B cell (primary cell): ENCODE results near the gene PIGR. TPM values are rescaled to one million over a fixed set of nuclear protein-coding genes. Genes with fewer than 3 reads are reported as not detected.

Source experiments
- ATAC-seq: fragments of 200-7000 bp; cut with Tn5 transposase; one replicate; pipeline ENCODE4 v1.10.0; 2021; ENCODE audit warnings: low read depth, mild to moderate bottlenecking, moderate number of reproducible peaks, moderate library complexity
- CTCF ChIA-PET: fragments of 350-600 bp; sonication (Branson Sonifier 250); formaldehyde crosslinking; loops from one replicate; lab custom pipeline; 2021; ENCODE audit warnings: antibody characterized with exemption, inconsistent platforms; lab: Charles Lee
- POLR2A ChIA-PET: fragments of 350-600 bp; sonication (Branson Sonifier 250); formaldehyde crosslinking; loops from one replicate; lab custom pipeline; 2021; ENCODE audit warnings: antibody characterized with exemption; lab: Charles Lee
- DNase-seq: peaks from one replicate; pipeline ENCODE4 v3.0.0; 2013
- H2AFZ ChIP-seq: 2 replicates; pipeline ENCODE4 v1.6.1; 2012; ENCODE audit warnings: mild to moderate bottlenecking, low read depth, low read length; ENCODE audit not compliant: insufficient read depth, poor library complexity, severe bottlenecking
- H3K27ac ChIP-seq, 2 donors: 1 replicate in 1 of 2; 2 replicates in 1 of 2; pipeline ENCODE4 v1.5.1; 2012 to 2013; ENCODE audit warnings: low read length in 2 of 2, mild to moderate bottlenecking in 2 of 2, moderate library complexity in 1 of 2
- H3K27me3 ChIP-seq, 4 experiments: fragments of 200-600 bp in 1 of 4; sonication (generic) in 1 of 4; replicated peaks in 1 of 4; 1 replicate in 2 of 4; 2 replicates in 2 of 4; pipeline versions ENCODE4 v1.6.1 to v1.7.0; 2013 to 2016; ENCODE audit warnings: low read length in 3 of 4, mild to moderate bottlenecking in 2 of 4, mixed read lengths in 1 of 4, moderate library complexity in 1 of 4; ENCODE audit not compliant: insufficient read depth in 4 of 4, control insufficient read depth in 3 of 4; ENCODE audit errors: control extremely low read depth in 1 of 4
- H3K36me3 ChIP-seq, 2 experiments: replicated peaks in 1 of 2; 1 replicate in 1 of 2; 2 replicates in 1 of 2; pipeline versions ENCODE4 v1.6.1 to v1.7.1; 2013; ENCODE audit warnings: low read length in 1 of 2; ENCODE audit not compliant: insufficient read depth in 2 of 2, control insufficient read depth in 1 of 2; ENCODE audit errors: control extremely low read depth in 1 of 2, extremely low read depth in 1 of 2
- H3K4me1 ChIP-seq, 2 donors: fragments of 200-600 bp in 1 of 2; sonication (generic) in 1 of 2; 1 replicate in 1 of 2; 2 replicates in 1 of 2; pipeline versions ENCODE4 v1.5.1 to v1.6.1; 2013 to 2017; ENCODE audit warnings: low read length in 2 of 2; ENCODE audit not compliant: control insufficient read depth in 2 of 2, insufficient read depth in 2 of 2
- H3K4me2 ChIP-seq: replicated peaks from 2 replicates; pipeline ENCODE3; 2012; ENCODE audit warnings: mild to moderate bottlenecking, low read depth, low read length; ENCODE audit not compliant: poor library complexity, severe bottlenecking
- H3K4me3 ChIP-seq, 5 experiments: fragments of 200-600 bp in 1 of 5; sonication (generic) in 1 of 5; 1 replicate in 3 of 5; 2 replicates in 2 of 5; pipeline versions ENCODE4 v1.5.1 to v1.7.0; 2011 to 2016; ENCODE audit warnings: low read length in 4 of 5, mild to moderate bottlenecking in 4 of 5, low read depth in 2 of 5, control low read depth in 1 of 5, moderate library complexity in 1 of 5; ENCODE audit not compliant: insufficient read depth in 1 of 5; ENCODE audit errors: control extremely low read depth in 1 of 5, extremely low read depth in 1 of 5
- H3K79me2 ChIP-seq: fragments of 200-600 bp; sonication (generic); one replicate; pipeline ENCODE4 v1.6.0; 2016; ENCODE audit warnings: low read length; ENCODE audit not compliant: control insufficient read depth, insufficient read depth
- H3K9ac ChIP-seq: fragments of 200-600 bp; sonication (generic); 2 replicates; pipeline ENCODE4 v1.6.1; 2017; ENCODE audit warnings: mild to moderate bottlenecking, low read length, moderate library complexity
- H3K9me3 ChIP-seq, 3 donors: one replicate each; pipeline versions ENCODE4 v1.6.1 to v1.7.1; 2013; ENCODE audit warnings: low read length in 2 of 3; ENCODE audit not compliant: control insufficient read depth in 2 of 3, insufficient read depth in 1 of 3; ENCODE audit errors: control extremely low read depth in 1 of 3
- H4K20me1 ChIP-seq: 2 replicates; pipeline ENCODE4 v1.6.0; 2012; ENCODE audit warnings: mild to moderate bottlenecking, low read length; ENCODE audit not compliant: insufficient read depth, control insufficient read depth, poor library complexity, severe bottlenecking
- H3K27ac Mint-ChIP-seq: one replicate; pipeline ENCODE4 v1.8.0; 2021; ENCODE audit warnings: mixed read lengths
- H3K27me3 Mint-ChIP-seq: one replicate; pipeline ENCODE4 v1.8.0; 2021; ENCODE audit warnings: mixed read lengths
- H3K4me1 Mint-ChIP-seq: one replicate; pipeline ENCODE4 v1.8.0; 2021; ENCODE audit warnings: mixed read lengths
- H3K4me3 Mint-ChIP-seq: one replicate; pipeline ENCODE4 v1.8.0; 2021; ENCODE audit warnings: mixed read lengths
- H3K9me3 Mint-ChIP-seq: one replicate; pipeline ENCODE4 v1.8.0; 2022; ENCODE audit warnings: mixed read lengths; ENCODE audit not compliant: insufficient read depth
- CTCF ChIP-seq: fragments of 200-600 bp; IDR thresholded peaks from one replicate; pipeline ENCODE4 v1.8.0; 2022; ENCODE audit warnings: antibody characterized with exemption, mild to moderate bottlenecking
- EZH2 ChIP-seq: IDR thresholded peaks from 2 replicates; pipeline ENCODE4 v1.6.1; 2012; ENCODE audit warnings: borderline replicate concordance, low read depth, mild to moderate bottlenecking, moderate library complexity, low read length; ENCODE audit not compliant: insufficient read depth, poor library complexity, severe bottlenecking
- WGBS: methylation state at CpG from one replicate; pipeline ENCODE4 v1.1.5; 2013; ENCODE audit warnings: missing lambda C conversion rate; ENCODE audit not compliant: insufficient coverage; 5-methylcytosine and 5-hydroxymethylcytosine counted together
- intact Hi-C: fragments of 100-400 bp; cut with micrococcal nuclease; formaldehyde crosslinking; loops from one replicate; pipeline ENCODE4 v1.10.0; 2022
- polyA plus RNA-seq: library from polyadenylated mRNA; depleted of rRNA; stranded (reverse); fragments of >200 nt; gene quantifications from 2 replicates; pipeline ENCODE4 v1.2.3, GENCODE V29; 2012
- total RNA-seq, 2 donors: library from RNA; stranded (reverse); fragments of 120-200 nt in 1 of 2; gene quantifications; 1 replicate in 1 of 2; 2 replicates in 1 of 2; pipeline versions ENCODE4 v1.2.3 to v1.2.4, GENCODE V29; 2013 to 2022

The PIGR gene
- total and polyA plus RNA-seq, 2 donors (not counting 1 experiment from before 2014, with no cell fraction given): 0.31 to 1.1 TPM

DNA sequence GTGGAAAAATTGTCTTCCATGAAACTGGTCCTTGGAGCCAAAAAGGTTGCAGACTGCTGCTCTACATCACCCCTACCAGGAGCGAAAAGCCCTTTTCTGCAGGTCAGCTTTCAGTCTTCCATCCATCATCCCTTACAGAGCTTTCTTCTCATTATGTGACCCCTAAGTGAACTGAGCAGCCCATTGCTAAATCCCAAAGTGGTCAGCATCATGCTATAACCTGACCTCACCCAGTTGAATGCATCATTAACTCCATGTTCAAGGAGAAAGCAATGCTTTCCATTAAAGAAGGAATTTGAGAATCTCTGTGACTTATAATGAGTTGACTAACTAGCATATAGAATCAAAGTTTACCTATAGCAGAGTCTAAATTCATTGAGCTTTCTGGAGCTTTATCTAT is 59.4 kb downstream of the PIGR start:
- Histone ChIP-seq H2AFZ (no peak overlapping the region), H3K4me2 (no peak overlapping the region), H3K27me3 (no peaks in the 10 kb centered on the region), H3K36me3 (no peaks in the 10 kb centered on the region), H3K4me3 (no peak overlapping the region), H3K9ac (no peak overlapping the region), H3K27ac (no peak overlapping the region), H3K4me1 (peaks cover 0 to 9% of the 10 kb centered on the region in 2 donors), H3K79me2 (no peaks in the 10 kb centered on the region), H4K20me1 (no peaks in the 10 kb centered on the region), H3K9me3 (no peaks in the 10 kb centered on the region)
- DNase-seq (no peak), ATAC-seq (no peak)
- no peaks in the 10 kb centered on the region for H3K27me3 Mint-ChIP-seq
- peaks cover 9% of the 10 kb centered on the region for H3K4me1 Mint-ChIP-seq
- 100% methylated on average over 1 of the region's 1 CpG for WGBS
- no peak for TF ChIP-seq CTCF
- CTCF ChIA-PET: interaction anchor here (1.1 to 2.0 kb wide), 3 partner anchors 21 to 151 kb away, joined by 3 to 6 read pairs (median 5); partner anchors contain the start of gene IL20
- no peak overlapping the region for H3K4me3 Mint-ChIP-seq
- no peaks in the 10 kb centered on the region for H3K9me3 Mint-ChIP-seq
- POLR2A ChIA-PET: no interaction called here
- intact Hi-C loops: no loop called here
- H3K27ac Mint-ChIP-seq: no peak overlapping the region

DNA sequence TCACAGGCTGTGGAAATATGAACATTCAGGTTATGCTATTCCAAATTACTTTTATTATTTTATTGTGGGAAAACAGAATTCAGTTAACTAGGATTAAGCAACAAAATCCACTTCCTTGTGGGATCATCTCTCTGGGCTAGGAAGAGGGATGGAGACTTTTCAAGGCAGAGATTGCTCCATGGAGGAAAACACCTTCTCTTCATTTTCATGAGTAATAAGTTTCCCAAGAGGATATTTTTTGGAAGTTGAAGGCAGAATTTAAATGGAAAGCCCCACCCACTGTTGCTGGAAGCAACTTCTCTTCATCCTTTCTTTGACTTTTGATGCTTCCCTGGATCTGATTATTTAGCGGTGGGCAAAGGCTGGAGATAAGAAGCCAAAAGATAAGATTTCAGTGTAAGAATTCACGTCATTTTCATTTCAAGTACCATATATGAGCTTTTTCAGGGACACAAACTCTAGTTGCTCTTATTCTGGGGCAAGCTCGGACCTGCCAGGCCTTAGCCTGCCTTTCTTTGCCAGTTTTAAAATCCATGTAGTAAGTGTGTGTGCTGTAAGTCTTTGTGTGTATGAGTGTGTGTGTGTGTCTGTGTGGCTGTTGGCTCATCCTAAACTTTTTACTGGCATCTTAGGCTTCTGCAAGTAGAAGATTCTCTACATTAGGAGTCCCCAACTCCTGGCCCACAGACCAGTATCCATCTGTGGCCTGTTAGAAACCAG is 60.8 kb downstream of the PIGR start:
- no peak overlapping the region for H3K4me3 ChIP-seq
- TF ChIP-seq CTCF: no peak
- TF ChIP-seq EZH2: no peak
- no peak overlapping the region for H3K27ac Mint-ChIP-seq
- no peak overlapping the region for H3K4me2 ChIP-seq
- H3K4me1 ChIP-seq: peaks cover 0 to 1% of the 10 kb centered on the region in 2 donors
- no peak for DNase-seq
- H3K9ac ChIP-seq: no peak overlapping the region
- H2AFZ ChIP-seq: no peak overlapping the region
- intact Hi-C loops: no loop called here
- CTCF ChIA-PET: interaction anchor here (0.7 to 1.7 kb wide), 3 partner anchors 27 to 150 kb away, joined by 3 to 5 read pairs (median 3); no protein-coding TSS in a partner anchor
- H3K27me3 ChIP-seq: no peaks in the 10 kb centered on the region
- no peak for ATAC-seq
- H3K9me3 Mint-ChIP-seq: no peaks in the 10 kb centered on the region
- H3K9me3 ChIP-seq: no peaks in the 10 kb centered on the region
- no peak overlapping the region for H3K27ac ChIP-seq
- peaks cover 0 to 1% of the 10 kb centered on the region in 2 experiments for H3K36me3 ChIP-seq
- H3K27me3 Mint-ChIP-seq: no peaks in the 10 kb centered on the region
- no peaks in the 10 kb centered on the region for H3K79me2 ChIP-seq
- H3K4me3 Mint-ChIP-seq: no peak overlapping the region
- H4K20me1 ChIP-seq: no peaks in the 10 kb centered on the region
- WGBS: no CpG with 5 or more reads among the region's 3 CpGs
- POLR2A ChIA-PET: no interaction called here
- peaks cover 1% of the 10 kb centered on the region for H3K4me1 Mint-ChIP-seq
